Right lobe of liver (tissue), 6 donors: ENCODE results near the gene ENDOV. TPM values are rescaled to one million over a fixed set of nuclear protein-coding genes. Genes with fewer than 3 reads are reported as not detected.

Source experiments
- ATAC-seq, 4 donors: fragments of 200-7000 bp; cut with Tn5 transposase; one replicate each; pipeline ENCODE4 v1.9.1; 2020; ENCODE audit warnings: mild to moderate bottlenecking in 4 of 4, moderate library complexity in 4 of 4
- DNase-seq, 3 donors: peaks; one replicate each; pipeline ENCODE4 v3.0.0-alpha.2; 2020
- H3K27ac ChIP-seq, 3 donors: fragments of 200-600 bp; one replicate each; pipeline ENCODE4 v1.8.0; 2022
- H3K27me3 ChIP-seq, 2 donors: fragments of 200-600 bp; one replicate each; pipeline ENCODE4 v1.8.0; 2022
- H3K36me3 ChIP-seq, 4 donors: fragments of 200-600 bp; sonication (generic) in 1 of 4; one replicate each; pipeline versions ENCODE4 v1.5.1 to v1.8.0; 2017 to 2022; ENCODE audit warnings: control low read depth in 1 of 4
- H3K4me1 ChIP-seq, 4 donors: fragments of 200-600 bp; sonication (generic) in 1 of 4; one replicate each; pipeline versions ENCODE4 v1.5.1 to v1.8.0; 2017 to 2022; ENCODE audit warnings: control low read depth in 1 of 4
- H3K4me3 ChIP-seq, 3 donors: fragments of 200-600 bp; one replicate each; pipeline ENCODE4 v1.8.0; 2022
- H3K9me3 ChIP-seq, 4 donors: fragments of 200-600 bp; sonication (generic) in 1 of 4; one replicate each; pipeline versions ENCODE4 v1.5.1 to v1.8.0; 2017 to 2022; ENCODE audit warnings: control low read depth in 1 of 4
- CTCF ChIP-seq, 4 donors: fragments of 200-600 bp in 3 of 4; fragments of 450-650 bp in 1 of 4; IDR thresholded peaks; one replicate each; pipeline versions ENCODE4 v1.5.1 to v1.8.0; 2016 to 2022; ENCODE audit warnings: antibody characterized with exemption in 4 of 4, mild to moderate bottlenecking in 2 of 4
- POLR2A ChIP-seq: fragments of 450-650 bp; IDR thresholded peaks from one replicate; pipeline ENCODE4 v1.6.1; 2017; ENCODE audit warnings: antibody characterized with exemption, mild to moderate bottlenecking
- WGBS: methylation state at CpG from one replicate; pipeline ENCODE4 v1.1.6; 2018; ENCODE audit warnings: low coverage, low lambda C conversion rate; ENCODE audit not compliant: insufficient coverage; ENCODE audit errors: missing lambda C conversion rate; 5-methylcytosine and 5-hydroxymethylcytosine counted together
- intact Hi-C, 2 donors: fragments of 100-400 bp; cut with DNase I; formaldehyde crosslinking; loops; one replicate each; pipeline versions ENCODE4 v1.11.2 to v1.14.1; 2022
- total RNA-seq, 6 experiments: library from RNA; depleted of rRNA in 2 of 6; stranded (reverse); fragments of >200 nt in 2 of 6; fragmentation: NEBNext Ultra II Directional in 3 of 6; extraction: Animal tissue kit (Norgen Biotek cat#: 25700) in 3 of 6; gene quantifications; one replicate each; pipeline versions ENCODE4 v1.1.0 to v1.2.4, GENCODE V29; 2016 to 2023
- donor health status: DM: no; HTN: yes; CAD: no.
- donor health status: DM: no; HTN: no; CAD: no.
- donor health status: DM: no; HTN: no; CAD: no.
- donor health status: DM: no; HTN: yes; CAD: no.
- donor health status: DM: no; HTN: yes; CAD: no.

Gene ENDOV
- total RNA-seq, 6 experiments from 2014 or later, result 6.8 to 14.1 (median 11.3) TPM

- H3K4me1 ChIP-seq, result peaks cover 0 to 6% (median 2%) of the 10 kb centered on the region in 4 donors
- 71% methylated on average over 2 of the region's 9 CpGs for WGBS
- no peak overlapping the region for H3K4me3 ChIP-seq
- no peaks in the 10 kb centered on the region for H3K9me3 ChIP-seq
- no peaks in the 10 kb centered on the region for H3K27me3 ChIP-seq
- no peaks in the 10 kb centered on the region for H3K36me3 ChIP-seq
- ATAC-seq (no peak), DNase-seq (no peak)
- H3K27ac ChIP-seq, result no peak overlapping the region
- intact Hi-C loops, result no loop called here
- TF ChIP-seq POLR2A (no peak), CTCF (IDR thresholded peaks at IDR 0.05) (no peak)
These were observed 36.3 kb downstream of the ENDOV start for GRCh38 chr17:80451104-80451775.

- TF ChIP-seq CTCF (IDR thresholded peaks at IDR 0.05), result no peak
- Histone ChIP-seq H3K4me1 (peaks cover 0 to 6% (median 2%) of the 10 kb centered on the region in 4 donors), H3K36me3 (no peaks in the 10 kb centered on the region), H3K27ac (no peak overlapping the region), H3K27me3 (no peaks in the 10 kb centered on the region), H3K4me3 (no peak overlapping the region), H3K9me3 (no peaks in the 10 kb centered on the region)
- ATAC-seq (peak in 1 of 4 donors; percentile 31), DNase-seq (peak in 1 of 3 donors; percentile 65)
- WGBS, result no CpG with 5 or more reads among the region's 14 CpGs
- intact Hi-C loops, result no loop called here
These were observed 37.4 kb downstream of the ENDOV start for GRCh38 chr17:80452173-80452915.

- ATAC-seq (no peak), DNase-seq (no peak)
- Histone ChIP-seq H3K27me3 (no peaks in the 10 kb centered on the region), H3K27ac (peak overlapping the region in 1 of 3 donors; percentile 87), H3K36me3 (no peaks in the 10 kb centered on the region), H3K4me1 (peaks cover 0 to 6% (median 2%) of the 10 kb centered on the region in 4 donors), H3K9me3 (no peaks in the 10 kb centered on the region), H3K4me3 (peak overlapping the region; percentile 91 to 98 (median 96))
- intact Hi-C loops, result no loop called here
- 64% methylated on average over 14 of the region's 19 CpGs for WGBS
- no peak for TF ChIP-seq POLR2A
These were observed 38.4 kb downstream of the ENDOV start for GRCh38 chr17:80453126-80453997.

- no peak for DNase-seq
- Histone ChIP-seq H3K27ac (peak overlapping the region; percentile 79 to 90 (median 87)), H3K4me3 (peak overlapping the region; percentile 91 to 98 (median 96)), H3K9me3 (no peaks in the 10 kb centered on the region), H3K27me3 (no peaks in the 10 kb centered on the region), H3K4me1 (peaks cover 0 to 6% (median 2%) of the 10 kb centered on the region in 4 donors), H3K36me3 (no peaks in the 10 kb centered on the region)
- TF ChIP-seq CTCF (IDR thresholded peaks at IDR 0.05) (no peak), POLR2A (no peak)
- 24% methylated on average over 15 of the region's 36 CpGs for WGBS
- ATAC-seq, result peak in 1 of 4 donors; percentile 0
- intact Hi-C loops, result no loop called here
These were observed 39.1 kb downstream of the ENDOV start for GRCh38 chr17:80453998-80454556.
